Activated CD8-positive, alpha-beta memory T cell treated with anti-CD3 and anti-CD28 coated beads, Interleukin-2, amount 50 U/mL, for 24 hours (primary cell): Measurements from ENCODE around the gene HTR3D.
"Not testable (repeated sequence)": the region's sequence is repeated elsewhere in the genome, so short reads cannot be mapped to it uniquely, and the experiment has no call there.

ENCODE experiments used
- DNase-seq: peaks from one replicate; pipeline ENCODE4 v3.0.0-alpha.2; 2020; ENCODE audit errors: extremely low read depth

The HTR3D gene

GRCh38 chr3:184067573-184068055, 36.1 kb downstream of the HTR3D start:
- no peak for DNase-seq

- no peak for DNase-seq
Measured at GRCh38 chr3:184068344-184068743, 36.8 kb downstream of the HTR3D start.

GRCh38 chr3:184071142-184071541, 39.6 kb downstream of the HTR3D start:
- not testable (repeated sequence) for DNase-seq

GRCh38 chr3:184073621-184074020, 42.1 kb downstream of the HTR3D start:
- DNase-seq = no peak

GRCh38 chr3:184075901-184076300, 44.4 kb downstream of the HTR3D start:
- DNase-seq = no peak

- no peak for DNase-seq
Measured at GRCh38 chr3:184077881-184078280, 46.3 kb downstream of the HTR3D start.

GRCh38 chr3:184078851-184079250, 47.3 kb downstream of the HTR3D start:
- DNase-seq = no peak

- DNase-seq = no peak
Measured at GRCh38 chr3:184081116-184081830, 49.7 kb downstream of the HTR3D start.

- no peak for DNase-seq
Measured at GRCh38 chr3:184082034-184082433, 50.5 kb downstream of the HTR3D start.

GRCh38 chr3:184082465-184082864, 50.9 kb downstream of the HTR3D start:
- DNase-seq = no peak

GRCh38 chr3:184085389-184085852, 53.9 kb downstream of the HTR3D start:
- DNase-seq = no peak
